Measurements from ENCODE around the gene ASPA. TPM values are rescaled to one million over a fixed set of nuclear protein-coding genes. Genes with fewer than 3 reads are reported as not detected.

Gene ASPA
- total RNA-seq, 2 donors from 2014 or later: 1.4 to 2.6 TPM

GRCh38 chr17:3526491-3526890 is 50.7 kb downstream of the ASPA start:
- no peak for DNase-seq (ENCODE audit: low spot score)
- no peak for ATAC-seq (ENCODE audit: insufficient number of reproducible peaks, low FRiP score, low read depth)
- H3K4me3 ChIP-seq: no peak overlapping the region
- H3K27me3 ChIP-seq (replicated peaks; ENCODE audit: insufficient read depth): no peaks in the 10 kb centered on the region
- H3K9me3 ChIP-seq: no peaks in the 10 kb centered on the region
- H3K27ac ChIP-seq: no peak overlapping the region
- peaks cover 0 to 9% of the 10 kb centered on the region in 2 donors for H3K4me1 ChIP-seq (ENCODE audit: control insufficient read depth in 1 of 2, low read depth in 2 of 2)
- no peak for TF ChIP-seq CTCF (IDR thresholded peaks at IDR 0.05)
- H3K36me3 ChIP-seq: no peaks in the 10 kb centered on the region

- DNase-seq (ENCODE audit: low spot score) (no peak), ATAC-seq (ENCODE audit: insufficient number of reproducible peaks, low FRiP score, low read depth) (no peak)
- H3K36me3 ChIP-seq: no peaks in the 10 kb centered on the region
- peaks cover 0 to 9% of the 10 kb centered on the region in 2 donors for H3K4me1 ChIP-seq (ENCODE audit: control insufficient read depth in 1 of 2, low read depth in 2 of 2)
- TF ChIP-seq CTCF (IDR thresholded peaks at IDR 0.05): no peak
- no peaks in the 10 kb centered on the region for H3K9me3 ChIP-seq
- H3K27me3 ChIP-seq (replicated peaks; ENCODE audit: insufficient read depth): no peaks in the 10 kb centered on the region
- no peak overlapping the region for H3K4me3 ChIP-seq
- H3K27ac ChIP-seq: no peak overlapping the region
Observed at GRCh38 chr17:3526971-3527370, 51.2 kb downstream of the ASPA start.

GRCh38 chr17:3527468-3527867 is 51.7 kb downstream of the ASPA start:
- ATAC-seq (ENCODE audit: insufficient number of reproducible peaks, low FRiP score, low read depth) (no peak), DNase-seq (ENCODE audit: low spot score) (no peak)
- Histone ChIP-seq H3K4me1 (ENCODE audit: control insufficient read depth in 1 of 2, low read depth in 2 of 2) (peaks cover 0 to 9% of the 10 kb centered on the region in 2 donors), H3K27ac (no peak overlapping the region), H3K4me3 (no peak overlapping the region), H3K36me3 (no peaks in the 10 kb centered on the region), H3K27me3 (replicated peaks; ENCODE audit: insufficient read depth) (no peaks in the 10 kb centered on the region), H3K9me3 (no peaks in the 10 kb centered on the region)
- TF ChIP-seq CTCF (IDR thresholded peaks at IDR 0.05): no peak

GRCh38 chr17:3527896-3528295 is 52.1 kb downstream of the ASPA start:
- DNase-seq (ENCODE audit: low spot score) (no peak), ATAC-seq (ENCODE audit: insufficient number of reproducible peaks, low FRiP score, low read depth) (no peak)
- TF ChIP-seq CTCF (IDR thresholded peaks at IDR 0.05): no peak
- Histone ChIP-seq H3K27ac (no peak overlapping the region), H3K27me3 (replicated peaks; ENCODE audit: insufficient read depth) (no peaks in the 10 kb centered on the region), H3K4me1 (ENCODE audit: control insufficient read depth in 1 of 2, low read depth in 2 of 2) (peaks cover 0 to 9% of the 10 kb centered on the region in 2 donors), H3K9me3 (no peaks in the 10 kb centered on the region), H3K36me3 (no peaks in the 10 kb centered on the region), H3K4me3 (no peak overlapping the region)

GRCh38 chr17:3528403-3528851 is 52.6 kb downstream of the ASPA start:
- no peak for ATAC-seq (ENCODE audit: insufficient number of reproducible peaks, low FRiP score, low read depth)
- Histone ChIP-seq H3K9me3 (no peaks in the 10 kb centered on the region), H3K4me1 (ENCODE audit: control insufficient read depth in 1 of 2, low read depth in 2 of 2) (peaks cover 0 to 9% of the 10 kb centered on the region in 2 donors), H3K27me3 (replicated peaks; ENCODE audit: insufficient read depth) (no peaks in the 10 kb centered on the region), H3K27ac (no peak overlapping the region), H3K36me3 (no peaks in the 10 kb centered on the region), H3K4me3 (no peak overlapping the region)
- TF ChIP-seq CTCF (IDR thresholded peaks at IDR 0.05): no peak
- no peak for DNase-seq (ENCODE audit: low spot score)
